Measurements from ENCODE around the gene PLXNA1. TPM values are rescaled to one million over a fixed set of nuclear protein-coding genes. Genes with fewer than 3 reads are reported as not detected.

PLXNA1 gene
- total and polyA plus RNA-seq, 9 donors = 9.2 to 47.2 (median 25.7) TPM

- Histone ChIP-seq H3K27me3 (no peaks in the 10 kb centered on the region), H3K4me3 (no peak overlapping the region), H3K4me1 (ENCODE audit: insufficient read depth) (peaks cover 4% of the 10 kb centered on the region), H3K36me3 (no peaks in the 10 kb centered on the region), H3K27ac (no peak overlapping the region), H3K9me3 (no peaks in the 10 kb centered on the region)
- intact Hi-C loops (cut with DNase I) = no loop called here
- WGBS, 3 donors = 87 to 91% (median 91%) methylated on average over 10 of the region's 10 CpGs
- DNase-seq = peak in 2 of 5 donors; percentile 5 to 20
- TF ChIP-seq POLR2A (IDR thresholded peaks at IDR 0.05) (no peak), EP300 (IDR thresholded peaks at IDR 0.05) (no peak)
These were observed 28.6 kb upstream of the PLXNA1 start for GRCh38 chr3:126954141-126954842.

DNA sequence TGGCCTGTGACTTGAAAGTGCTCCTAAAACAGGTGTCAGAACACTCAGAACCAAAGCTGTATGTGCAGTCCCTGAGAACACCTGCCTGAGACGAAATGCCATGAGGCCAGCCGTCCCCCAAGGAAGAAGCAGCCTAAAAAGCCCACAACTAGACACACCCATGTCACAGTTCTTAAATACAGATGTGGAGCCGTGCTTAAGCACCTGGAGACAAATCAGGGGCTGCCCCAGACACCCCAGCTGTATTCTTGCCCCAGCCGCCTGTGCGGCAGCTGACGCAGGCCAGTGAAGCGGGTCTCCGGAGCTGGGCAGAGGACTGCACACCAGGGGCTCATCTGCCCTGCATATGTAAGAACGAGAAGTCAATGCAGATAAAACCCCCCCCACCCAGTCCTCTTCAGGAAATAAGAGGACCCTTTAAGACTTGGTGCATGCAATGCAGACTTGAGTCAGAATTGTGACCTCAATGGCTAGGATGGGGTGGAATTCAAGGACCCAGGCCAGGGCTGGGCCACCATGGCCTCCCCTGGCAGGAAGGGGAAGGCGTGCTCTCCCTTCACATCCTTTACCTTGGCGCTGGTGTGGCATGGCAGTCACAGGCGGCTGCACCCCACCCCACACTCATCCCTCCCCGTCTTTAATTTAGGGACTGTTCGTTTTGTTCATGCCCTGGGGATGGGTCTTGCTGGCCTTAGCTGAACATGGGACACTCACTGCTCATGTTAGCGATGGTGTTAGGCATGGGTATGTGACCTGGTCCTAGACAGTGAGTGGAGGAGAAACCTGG is 27.7 kb upstream of the PLXNA1 start:
- peak in 2 of 5 donors; percentile 9 to 23 for DNase-seq
- WGBS, 3 donors = 95 to 97% (median 96%) methylated on average over 15 of the region's 15 CpGs

DNA sequence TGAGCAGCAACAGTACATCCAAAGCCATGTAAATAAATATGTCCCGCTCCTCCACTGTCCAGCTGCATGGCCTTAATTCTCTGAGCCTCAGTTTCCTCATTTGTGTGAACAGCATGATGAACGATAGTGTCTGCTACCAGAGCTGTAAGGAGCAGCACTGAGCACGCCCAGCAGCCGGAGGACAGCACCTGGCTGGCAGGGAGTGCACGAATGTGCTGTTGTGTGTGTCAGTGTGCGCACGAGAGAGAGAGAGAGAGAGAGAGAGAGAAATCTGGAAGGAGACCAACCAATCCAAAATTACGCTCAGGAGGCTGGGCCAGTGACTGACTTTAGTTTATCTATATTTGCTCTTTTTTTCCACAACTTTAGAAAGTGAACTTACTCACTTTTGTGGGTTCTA is 26.6 kb upstream of the PLXNA1 start:
- H3K4me1 ChIP-seq (ENCODE audit: insufficient read depth) = peaks cover 14% of the 10 kb centered on the region
- H3K27me3 ChIP-seq = no peaks in the 10 kb centered on the region
- WGBS, 3 donors = 32 to 52% (median 37%) methylated on average over 8 of the region's 8 CpGs
- H3K27ac ChIP-seq = peak overlapping the region in 1 of 2 donors; percentile 36
- DNase-seq = peak in 2 of 5 donors; percentile 48 to 51
- no peaks in the 10 kb centered on the region for H3K36me3 ChIP-seq
- no peaks in the 10 kb centered on the region for H3K9me3 ChIP-seq
- no peak overlapping the region for H3K4me3 ChIP-seq
- TF ChIP-seq EP300 (IDR thresholded peaks at IDR 0.05) (no peak), POLR2A (IDR thresholded peaks at IDR 0.05) (no peak)
- TF ChIP-seq, protein P1, sequence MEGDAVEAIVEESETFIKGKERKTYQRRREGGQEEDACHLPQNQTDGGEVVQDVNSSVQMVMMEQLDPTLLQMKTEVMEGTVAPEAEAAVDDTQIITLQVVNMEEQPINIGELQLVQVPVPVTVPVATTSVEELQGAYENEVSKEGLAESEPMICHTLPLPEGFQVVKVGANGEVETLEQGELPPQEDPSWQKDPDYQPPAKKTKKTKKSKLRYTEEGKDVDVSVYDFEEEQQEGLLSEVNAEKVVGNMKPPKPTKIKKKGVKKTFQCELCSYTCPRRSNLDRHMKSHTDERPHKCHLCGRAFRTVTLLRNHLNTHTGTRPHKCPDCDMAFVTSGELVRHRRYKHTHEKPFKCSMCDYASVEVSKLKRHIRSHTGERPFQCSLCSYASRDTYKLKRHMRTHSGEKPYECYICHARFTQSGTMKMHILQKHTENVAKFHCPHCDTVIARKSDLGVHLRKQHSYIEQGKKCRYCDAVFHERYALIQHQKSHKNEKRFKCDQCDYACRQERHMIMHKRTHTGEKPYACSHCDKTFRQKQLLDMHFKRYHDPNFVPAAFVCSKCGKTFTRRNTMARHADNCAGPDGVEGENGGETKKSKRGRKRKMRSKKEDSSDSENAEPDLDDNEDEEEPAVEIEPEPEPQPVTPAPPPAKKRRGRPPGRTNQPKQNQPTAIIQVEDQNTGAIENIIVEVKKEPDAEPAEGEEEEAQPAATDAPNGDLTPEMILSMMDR (IDR thresholded peaks at IDR 0.05) = no peak
- intact Hi-C loops (cut with DNase I) = no loop called here

More for the DNA sequence above, 27.7 kb upstream of the PLXNA1 start:
- Histone ChIP-seq H3K4me1 (ENCODE audit: insufficient read depth) (peaks cover 4% of the 10 kb centered on the region), H3K36me3 (no peaks in the 10 kb centered on the region), H3K9me3 (no peaks in the 10 kb centered on the region), H3K4me3 (no peak overlapping the region), H3K27me3 (no peaks in the 10 kb centered on the region), H3K27ac (no peak overlapping the region)
- intact Hi-C loops (cut with DNase I) = no loop called here
- no peak for TF ChIP-seq EP300 (IDR thresholded peaks at IDR 0.05)
- TF ChIP-seq, protein P1 (IDR thresholded peaks at IDR 0.05) = no peak
- no peak for TF ChIP-seq POLR2A (IDR thresholded peaks at IDR 0.05)

DNA sequence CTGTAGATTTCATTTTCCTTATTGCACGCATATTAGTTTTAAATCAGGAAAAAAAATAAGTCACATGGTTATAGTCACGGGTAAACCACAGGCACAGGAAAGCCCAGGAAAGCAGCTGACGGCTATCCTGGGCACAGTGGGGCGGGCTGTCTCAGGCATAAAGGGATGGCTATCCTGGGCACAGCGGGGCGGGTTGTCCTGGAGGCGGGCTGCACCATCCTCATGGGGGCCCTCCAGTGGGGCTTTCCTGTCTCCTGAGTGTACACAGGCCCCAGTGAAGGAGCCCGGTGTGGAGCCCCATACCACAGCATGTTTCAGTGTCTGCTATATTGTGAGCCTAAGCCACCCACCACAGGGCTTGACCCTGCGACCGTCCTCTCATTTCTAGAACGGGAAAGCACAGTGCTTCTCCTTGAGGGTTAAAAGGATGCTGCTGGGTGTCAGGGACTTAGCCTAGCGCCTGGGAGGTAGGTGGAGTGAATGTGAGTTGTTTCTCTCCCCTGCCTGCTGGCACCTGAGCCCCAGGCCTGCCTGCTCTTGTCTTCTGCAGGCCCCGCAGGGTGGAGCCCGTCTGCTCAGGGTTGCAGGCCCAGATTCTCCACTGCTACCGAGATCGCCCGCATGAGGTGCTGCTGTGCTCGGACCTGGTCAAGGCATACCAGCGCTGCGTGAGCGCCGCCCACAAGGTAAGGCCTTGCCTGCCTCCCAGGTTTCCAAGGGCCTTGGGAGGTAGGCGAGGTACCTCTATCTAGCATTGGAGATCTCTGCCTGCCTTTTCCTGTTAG is 25.9 kb upstream of the PLXNA1 start:
- Histone ChIP-seq H3K9me3 (no peaks in the 10 kb centered on the region), H3K4me3 (no peak overlapping the region), H3K4me1 (ENCODE audit: insufficient read depth) (peaks cover 21% of the 10 kb centered on the region), H3K27ac (peak overlapping the region in 1 of 2 donors; percentile 36), H3K36me3 (no peaks in the 10 kb centered on the region), H3K27me3 (no peaks in the 10 kb centered on the region)
- intact Hi-C loops (cut with DNase I) = no loop called here
- no peak for TF ChIP-seq EP300 (IDR thresholded peaks at IDR 0.05)
- TF ChIP-seq, protein P1 (IDR thresholded peaks at IDR 0.05) = no peak
- TF ChIP-seq POLR2A (IDR thresholded peaks at IDR 0.05) = no peak
- 87 to 92% (median 87%) methylated on average over 23 of the region's 23 CpGs for WGBS, 3 donors
- peak in 2 of 5 donors; percentile 22 to 32 for DNase-seq

Measured in ovary (tissue), 9 donors.